GM19099 (cell line): ENCODE measurements around the gene SMARCB1.

Experiments
- POLR2A ChIP-seq: IDR thresholded peaks from 3 replicates; pipeline ENCODE4 v1.6.1; 2011; ENCODE audit warnings: low read depth; ENCODE audit not compliant: insufficient read length; ENCODE audit errors: extremely low read depth

Gene SMARCB1

GRCh38 chr22:23826510-23827350 is 40.0 kb downstream of the SMARCB1 start:
- no peak for TF ChIP-seq POLR2A

DNA sequence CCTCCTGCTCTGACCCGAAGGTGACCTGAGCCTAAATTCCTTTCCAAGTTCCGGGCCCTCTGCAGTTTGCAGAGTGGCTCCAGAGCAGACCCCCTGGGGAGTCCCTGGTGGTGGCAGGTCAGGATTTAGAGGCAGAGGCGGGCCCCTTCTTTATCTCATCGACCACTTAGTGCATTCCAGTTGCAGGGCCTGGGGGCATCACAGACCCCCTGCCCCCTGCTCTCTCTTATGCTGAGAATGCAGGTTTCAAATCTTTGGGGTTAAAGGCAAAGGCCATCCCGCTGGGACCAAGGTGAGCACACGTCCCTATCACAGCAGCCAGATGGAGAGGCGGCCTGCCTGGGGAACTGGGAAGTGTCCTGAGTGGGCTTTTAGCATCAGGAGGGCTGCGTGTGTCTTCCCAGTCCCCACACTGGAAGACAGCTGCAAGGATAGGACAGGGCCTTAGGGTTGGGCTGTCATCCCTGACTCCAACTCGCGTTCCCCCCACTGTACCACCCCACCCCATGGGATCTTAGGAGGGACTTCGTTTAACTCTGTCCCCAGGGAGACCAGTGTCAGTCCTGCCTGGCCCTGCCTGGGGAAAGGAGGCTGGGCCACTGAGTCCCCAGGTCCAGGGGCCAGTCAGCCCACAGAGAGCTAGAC is 40.7 kb downstream of the SMARCB1 start:
- no peak for TF ChIP-seq POLR2A

DNA sequence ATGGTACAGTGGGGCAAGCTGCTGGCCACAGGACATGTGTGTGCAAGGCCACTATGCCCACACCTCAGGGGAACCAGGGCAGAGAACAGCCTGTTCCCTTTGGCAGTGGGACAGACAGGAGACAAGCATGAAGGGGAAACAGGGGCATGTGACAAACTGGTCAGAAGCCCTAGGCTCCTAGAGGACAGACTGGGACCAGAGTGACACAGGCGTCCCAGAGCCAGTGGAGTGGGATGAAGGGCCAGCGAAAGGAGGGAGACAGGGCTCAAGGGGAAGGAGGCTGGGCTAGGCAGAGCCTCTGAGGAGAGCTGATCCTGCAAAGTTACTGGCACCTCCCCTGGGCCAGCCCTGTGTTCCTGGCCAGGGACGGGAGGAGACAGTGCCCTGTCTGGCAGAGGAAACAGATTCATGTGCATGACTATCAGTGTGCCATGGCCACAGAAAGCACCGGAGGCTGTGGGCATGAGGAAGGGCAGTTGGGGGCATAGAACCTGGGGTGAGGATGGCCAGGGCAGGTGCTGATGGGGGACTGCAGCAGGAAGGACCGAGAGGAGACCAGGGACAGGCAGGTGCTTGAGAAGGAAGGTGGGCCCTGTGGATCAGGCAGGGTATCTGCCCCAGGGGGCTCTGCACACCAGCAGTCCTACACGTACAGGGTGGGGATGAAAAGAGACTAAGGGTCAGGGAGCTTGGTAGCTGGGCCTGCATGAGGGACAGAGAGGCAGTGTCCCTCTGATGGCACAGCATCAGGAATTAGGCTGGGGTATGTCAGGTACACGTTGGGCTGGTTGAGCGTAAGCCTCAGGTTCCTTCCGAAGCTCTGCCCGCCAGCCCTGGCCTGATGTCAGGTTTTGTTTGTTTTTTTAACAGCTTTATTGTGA is 42.3 kb downstream of the SMARCB1 start:
- TF ChIP-seq POLR2A, result no peak

GRCh38 chr22:23829845-23830372 is 43.1 kb downstream of the SMARCB1 start:
- no peak for TF ChIP-seq POLR2A

GRCh38 chr22:23831261-23831660 is 44.5 kb downstream of the SMARCB1 start:
- TF ChIP-seq POLR2A, result no peak

DNA sequence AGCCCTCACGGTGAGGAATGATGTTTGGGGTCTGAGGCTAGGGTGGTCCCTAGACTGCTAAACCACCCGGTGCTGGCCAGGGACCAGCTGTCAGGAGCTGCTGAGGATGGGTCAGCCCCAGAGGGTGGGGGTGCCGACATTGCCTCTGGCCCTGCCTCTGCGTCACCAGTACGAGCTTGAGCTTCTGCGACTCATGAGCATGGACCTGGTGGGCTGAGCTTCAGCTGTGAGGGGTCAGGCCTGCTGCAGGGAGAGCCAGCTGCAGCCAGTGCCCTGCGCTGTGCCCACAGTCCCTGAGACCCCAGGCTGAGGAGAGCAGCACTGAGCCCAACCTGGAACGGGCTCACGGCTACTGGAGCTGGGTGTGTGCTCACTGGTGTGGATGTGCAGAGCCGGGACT is 45.0 kb downstream of the SMARCB1 start:
- TF ChIP-seq POLR2A, result no peak

GRCh38 chr22:23832226-23833016 is 45.7 kb downstream of the SMARCB1 start:
- TF ChIP-seq POLR2A, result no peak

- no peak for TF ChIP-seq POLR2A
These were observed 46.4 kb downstream of the SMARCB1 start for GRCh38 chr22:23833017-23833751.

DNA sequence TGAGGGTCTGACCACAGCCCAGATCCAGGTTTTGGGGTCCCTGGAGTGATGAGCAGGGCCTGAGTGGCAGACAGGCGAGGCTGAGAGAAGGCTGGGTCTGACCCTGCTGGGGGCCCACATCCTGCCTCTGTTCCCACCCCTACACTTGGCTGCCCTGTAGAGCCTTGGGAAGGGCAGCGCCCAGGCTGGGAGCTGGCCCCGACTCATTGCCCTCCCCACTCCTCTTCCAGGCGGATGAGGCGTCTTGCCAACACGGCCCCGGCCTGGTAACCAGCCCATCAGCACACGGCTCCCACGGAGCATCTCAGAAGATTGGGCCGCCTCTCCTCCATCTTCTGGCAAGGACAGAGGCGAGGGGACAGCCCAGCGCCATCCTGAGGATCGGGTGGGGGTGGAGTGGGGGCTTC is 47.1 kb downstream of the SMARCB1 start:
- TF ChIP-seq POLR2A, result no peak

GRCh38 chr22:23834406-23834792 is 47.6 kb downstream of the SMARCB1 start:
- no peak for TF ChIP-seq POLR2A

- TF ChIP-seq POLR2A, result no peak
These were observed 48.2 kb downstream of the SMARCB1 start for GRCh38 chr22:23834793-23835483.

DNA sequence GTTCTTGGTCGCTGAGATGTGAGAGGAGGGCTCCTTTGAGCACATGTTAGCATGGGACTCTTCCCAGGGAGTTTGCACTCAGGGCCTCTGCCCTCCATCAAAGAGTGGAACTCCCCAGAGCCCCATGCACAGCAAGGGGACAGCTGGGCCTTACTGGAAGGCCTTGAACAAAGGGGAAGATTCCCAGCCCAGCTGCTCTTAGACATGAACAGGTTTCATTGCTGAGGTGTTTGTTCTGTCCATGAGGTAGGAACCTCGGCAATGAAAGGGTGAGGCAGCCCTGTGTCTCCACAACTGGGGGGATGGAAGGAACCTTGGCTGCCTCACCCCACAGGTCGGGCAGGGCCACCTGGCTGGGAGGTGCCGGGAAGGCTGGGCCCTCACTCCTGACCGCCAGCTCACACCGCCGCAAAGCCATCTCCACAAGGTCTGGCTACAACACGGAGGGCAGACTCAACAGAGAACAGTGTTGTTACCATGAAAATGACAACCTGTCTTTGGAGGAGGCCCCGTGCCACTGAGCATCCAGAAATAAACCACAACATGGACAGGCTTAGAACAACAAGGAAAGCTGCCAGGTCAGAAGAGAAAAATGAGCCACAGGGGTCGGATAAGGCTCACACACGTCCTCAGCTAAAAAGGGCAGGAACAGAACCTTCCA is 48.8 kb downstream of the SMARCB1 start:
- no peak for TF ChIP-seq POLR2A

- no peak for TF ChIP-seq POLR2A
These were observed 49.5 kb downstream of the SMARCB1 start for GRCh38 chr22:23836281-23836680.
